Calu3 (cell line): Measurements from ENCODE around the gene ANO4. TPM values are rescaled to one million over a fixed set of nuclear protein-coding genes. Genes with fewer than 3 reads are reported as not detected.

Experiments
- BruUV-seq: library from RNA; stranded (reverse); fragments of 400-500 nt; replicated peaks from 2 replicates; lab custom pipeline; 2021; lab: Mats Ljungman, UMichigan
- CTCF ChIA-PET: fragments of 300-600 bp; sonication (Branson Sonifier 250); formaldehyde crosslinking; loops from one replicate; lab custom pipeline; 2022; ENCODE audit warnings: antibody characterized with exemption; lab: Charles Lee
- DNase-seq: peaks from one replicate; pipeline ENCODE4 v3.0.0; 2022
- H3K27ac Mint-ChIP-seq: one replicate; pipeline ENCODE4 v1.8.0; 2022; ENCODE audit warnings: mixed read lengths; ENCODE audit not compliant: unreplicated experiment
- H3K27me3 Mint-ChIP-seq: one replicate; pipeline ENCODE4 v1.8.0; 2022; ENCODE audit warnings: mixed read lengths; ENCODE audit not compliant: unreplicated experiment
- H3K36me3 Mint-ChIP-seq: one replicate; pipeline ENCODE4 v1.8.0; 2022; ENCODE audit warnings: mild to moderate bottlenecking, moderate library complexity, mixed read lengths; ENCODE audit not compliant: insufficient read depth, unreplicated experiment
- H3K4me1 Mint-ChIP-seq: one replicate; pipeline ENCODE4 v1.8.0; 2022; ENCODE audit warnings: mild to moderate bottlenecking, low read depth, mixed read lengths; ENCODE audit not compliant: unreplicated experiment
- H3K4me3 Mint-ChIP-seq: one replicate; pipeline ENCODE4 v1.8.0; 2022; ENCODE audit warnings: mild to moderate bottlenecking, low read depth, moderate library complexity, mixed read lengths; ENCODE audit not compliant: unreplicated experiment
- H3K9me3 Mint-ChIP-seq: one replicate; pipeline ENCODE4 v1.8.0; 2022; ENCODE audit warnings: low read depth, mixed read lengths; ENCODE audit not compliant: unreplicated experiment
- intact Hi-C: fragments of 100-400 bp; cut with micrococcal nuclease; formaldehyde crosslinking; loops from one replicate; pipeline ENCODE4 v1.10.0; 2022; ENCODE audit not compliant: unreplicated experiment
- total RNA-seq: library from RNA; stranded (reverse); gene quantifications from 2 replicates; pipeline ENCODE4 v1.2.3, GENCODE V29; 2022
- TF ChIP-seq, protein P1 (sequence below): fragments of 200-600 bp; IDR thresholded peaks from one replicate; pipeline ENCODE4 v1.8.0; 2022; ENCODE audit warnings: antibody characterized with exemption; ENCODE audit not compliant: unreplicated experiment

ANO4 gene
- total RNA-seq, 1 experiment from 2014 or later = 1.9 TPM

DNA sequence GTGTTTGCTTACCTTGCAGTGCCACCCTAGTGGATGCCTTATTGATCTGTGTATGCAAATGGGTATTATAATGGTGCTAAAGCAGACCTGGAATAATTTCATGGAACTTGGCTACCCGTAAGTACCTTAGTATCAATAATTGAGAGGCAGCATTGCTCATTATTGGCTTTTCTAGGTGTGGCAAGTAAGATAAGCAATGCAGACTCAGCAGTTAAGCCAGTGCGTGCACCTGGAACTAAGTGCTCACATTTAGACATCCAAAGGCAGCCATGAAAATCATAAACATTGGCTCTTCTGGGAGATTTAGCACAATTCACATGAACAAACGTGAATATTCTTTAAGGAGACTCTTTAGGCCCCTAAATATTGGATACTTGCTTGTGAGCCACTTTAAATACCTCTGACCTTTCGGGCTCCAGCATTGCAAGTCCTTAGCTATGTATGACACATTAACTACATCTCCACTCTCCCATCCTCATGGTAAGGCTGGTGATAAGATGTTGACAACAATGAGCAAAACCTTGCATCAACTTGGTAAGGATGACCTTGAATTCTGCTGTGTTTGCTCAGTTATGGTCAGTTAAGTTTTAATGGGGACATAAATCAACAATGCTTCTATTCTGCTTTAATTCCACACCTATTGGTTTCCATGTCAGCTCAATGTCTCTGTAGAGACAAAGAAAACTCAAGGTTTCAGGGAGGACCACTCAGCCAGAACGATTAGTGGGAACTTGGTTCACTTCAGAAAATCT is 303.4 kb downstream of the ANO4 start:
- no TSS peak for BruUV-seq
- CTCF ChIA-PET = no interaction called here
- Mint-ChIP-seq H3K4me1 (peaks cover 21% of the 10 kb centered on the region), H3K36me3 (no peaks in the 10 kb centered on the region), H3K4me3 (no peak overlapping the region), H3K9me3 (no peaks in the 10 kb centered on the region), H3K27ac (no peak overlapping the region), H3K27me3 (no peaks in the 10 kb centered on the region)
- TF ChIP-seq, protein P1, sequence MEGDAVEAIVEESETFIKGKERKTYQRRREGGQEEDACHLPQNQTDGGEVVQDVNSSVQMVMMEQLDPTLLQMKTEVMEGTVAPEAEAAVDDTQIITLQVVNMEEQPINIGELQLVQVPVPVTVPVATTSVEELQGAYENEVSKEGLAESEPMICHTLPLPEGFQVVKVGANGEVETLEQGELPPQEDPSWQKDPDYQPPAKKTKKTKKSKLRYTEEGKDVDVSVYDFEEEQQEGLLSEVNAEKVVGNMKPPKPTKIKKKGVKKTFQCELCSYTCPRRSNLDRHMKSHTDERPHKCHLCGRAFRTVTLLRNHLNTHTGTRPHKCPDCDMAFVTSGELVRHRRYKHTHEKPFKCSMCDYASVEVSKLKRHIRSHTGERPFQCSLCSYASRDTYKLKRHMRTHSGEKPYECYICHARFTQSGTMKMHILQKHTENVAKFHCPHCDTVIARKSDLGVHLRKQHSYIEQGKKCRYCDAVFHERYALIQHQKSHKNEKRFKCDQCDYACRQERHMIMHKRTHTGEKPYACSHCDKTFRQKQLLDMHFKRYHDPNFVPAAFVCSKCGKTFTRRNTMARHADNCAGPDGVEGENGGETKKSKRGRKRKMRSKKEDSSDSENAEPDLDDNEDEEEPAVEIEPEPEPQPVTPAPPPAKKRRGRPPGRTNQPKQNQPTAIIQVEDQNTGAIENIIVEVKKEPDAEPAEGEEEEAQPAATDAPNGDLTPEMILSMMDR = no peak
- intact Hi-C loops = loop anchor here (5.0 kb wide), 1 partner anchor 271 kb away; no protein-coding TSS in a partner anchor
- no peak for DNase-seq

DNA sequence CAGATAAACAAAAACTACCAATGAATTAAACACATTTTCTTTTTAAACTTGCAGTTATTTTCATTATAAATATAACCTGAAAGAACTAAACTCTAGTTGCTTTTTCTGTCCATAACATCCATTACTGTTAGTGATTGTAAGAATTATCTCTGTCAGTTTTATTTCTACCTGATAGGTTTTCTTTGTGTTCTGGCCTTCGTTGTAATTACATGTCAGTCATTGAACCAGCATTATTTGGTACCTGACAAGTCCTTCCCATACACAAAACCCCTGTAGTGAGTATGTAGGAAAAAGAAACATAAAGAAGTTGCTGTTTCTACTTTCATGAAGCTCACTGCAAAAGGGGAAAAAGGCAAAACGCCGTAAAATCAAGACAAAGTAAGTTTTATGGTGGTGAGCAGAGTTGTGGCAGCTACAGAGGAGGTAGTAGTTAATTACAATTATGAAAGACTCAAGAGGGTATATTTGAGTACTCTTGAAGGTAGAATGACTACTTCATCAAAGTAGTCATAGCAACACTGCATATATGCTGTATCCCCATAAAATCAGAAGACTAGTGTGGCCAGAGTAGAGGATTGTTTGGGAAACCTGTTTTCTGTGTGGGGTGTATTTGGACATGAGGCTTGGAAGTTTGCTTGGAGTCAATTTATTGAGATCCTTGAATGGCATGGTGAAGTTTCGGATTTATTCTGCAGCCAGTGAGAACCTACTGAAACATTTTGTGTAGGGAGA is 312.6 kb downstream of the ANO4 start:
- H3K27me3 Mint-ChIP-seq = no peaks in the 10 kb centered on the region
- TF ChIP-seq, protein P1 = no peak
- CTCF ChIA-PET = interaction anchor here (0.7 kb wide), 1 partner anchor 805 kb away, joined by 3 read pairs; no protein-coding TSS in a partner anchor
- no peak overlapping the region for H3K4me3 Mint-ChIP-seq
- H3K27ac Mint-ChIP-seq = no peak overlapping the region
- no peaks in the 10 kb centered on the region for H3K4me1 Mint-ChIP-seq
- no peak for DNase-seq
- no TSS peak for BruUV-seq
- H3K36me3 Mint-ChIP-seq = no peaks in the 10 kb centered on the region
- peaks cover 5% of the 10 kb centered on the region for H3K9me3 Mint-ChIP-seq
- intact Hi-C loops = no loop called here

DNA sequence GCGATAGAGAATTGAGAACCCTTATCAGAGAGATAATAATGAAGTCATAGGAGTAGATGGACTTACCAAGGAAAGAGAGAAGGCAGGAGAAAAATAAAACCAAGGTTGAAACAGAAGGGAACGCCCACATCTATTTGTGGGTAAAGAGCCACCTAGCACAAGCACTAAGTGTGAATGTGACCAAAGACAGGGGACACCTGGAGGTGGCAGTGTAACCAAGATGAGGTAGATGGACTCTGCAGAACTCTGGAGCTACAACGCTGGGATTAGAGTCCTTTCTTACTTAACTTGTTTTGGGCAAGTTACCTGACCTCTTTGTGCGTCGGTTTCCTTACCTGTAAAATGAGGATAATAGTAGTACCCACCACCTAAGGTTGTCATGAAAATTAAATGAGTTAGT is 313.6 kb downstream of the ANO4 start:
- no peak for DNase-seq
- no peaks in the 10 kb centered on the region for H3K4me1 Mint-ChIP-seq
- no peaks in the 10 kb centered on the region for H3K36me3 Mint-ChIP-seq
- no TSS peak for BruUV-seq
- CTCF ChIA-PET = no interaction called here
- TF ChIP-seq, protein P1 = no peak
- no peak overlapping the region for H3K27ac Mint-ChIP-seq
- H3K4me3 Mint-ChIP-seq = no peak overlapping the region
- intact Hi-C loops = no loop called here
- H3K27me3 Mint-ChIP-seq = no peaks in the 10 kb centered on the region
- H3K9me3 Mint-ChIP-seq = peaks cover 5% of the 10 kb centered on the region

DNA sequence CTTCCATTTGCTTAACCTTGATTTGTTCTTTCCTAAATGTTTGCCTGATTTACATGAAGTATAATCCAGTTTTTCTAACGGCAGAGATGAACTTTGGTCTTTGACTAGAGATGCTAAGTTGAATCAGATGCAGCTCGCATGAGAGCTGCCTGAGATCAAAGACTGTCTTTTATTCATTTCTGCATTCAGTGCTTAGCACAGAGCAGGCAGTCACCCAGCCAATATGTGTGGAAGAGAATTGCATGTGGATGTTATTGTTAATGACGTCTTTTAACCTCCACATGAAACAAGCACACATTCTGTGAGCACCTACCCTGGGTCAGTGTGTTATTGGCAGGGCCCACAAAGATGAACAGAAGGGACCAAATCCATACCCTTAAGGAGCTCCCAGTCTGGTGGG is 316.3 kb downstream of the ANO4 start:
- no peak overlapping the region for H3K4me3 Mint-ChIP-seq
- H3K36me3 Mint-ChIP-seq = no peaks in the 10 kb centered on the region
- no TSS peak for BruUV-seq
- CTCF ChIA-PET = no interaction called here
- DNase-seq = no peak
- H3K27ac Mint-ChIP-seq = no peak overlapping the region
- intact Hi-C loops = loop anchor here (10.0 kb wide), 1 partner anchor 186 kb away; no protein-coding TSS in a partner anchor
- H3K4me1 Mint-ChIP-seq = no peaks in the 10 kb centered on the region
- peaks cover 2% of the 10 kb centered on the region for H3K9me3 Mint-ChIP-seq
- no peaks in the 10 kb centered on the region for H3K27me3 Mint-ChIP-seq
- TF ChIP-seq, protein P1 = no peak
